Nephron (organoid): ENCODE results near the gene HNRNPA1.

Experiments
- H3K27ac Mint-ChIP-seq, 3 experiments: 2 replicates each; pipeline ENCODE4 v1.8.0; 2020; ENCODE audit warnings: mixed read lengths in 3 of 3, mild to moderate bottlenecking in 2 of 3, moderate library complexity in 1 of 3
- H3K27me3 Mint-ChIP-seq: 2 replicates; pipeline ENCODE4 v1.8.0; 2021; ENCODE audit warnings: low read depth, mild to moderate bottlenecking, moderate library complexity, mixed read lengths
- H3K36me3 Mint-ChIP-seq: 2 replicates; pipeline ENCODE4 v1.8.0; 2020; ENCODE audit warnings: low read depth, mixed read lengths
- H3K4me1 Mint-ChIP-seq: 2 replicates; pipeline ENCODE4 v1.8.0; 2020; ENCODE audit warnings: mixed read lengths
- H3K4me3 Mint-ChIP-seq, 3 experiments: 2 replicates each; pipeline ENCODE4 v1.8.0; 2020; ENCODE audit warnings: mild to moderate bottlenecking in 3 of 3, mixed read lengths in 3 of 3, moderate library complexity in 2 of 3
- H3K9me3 Mint-ChIP-seq: 2 replicates; pipeline ENCODE4 v1.8.0; 2020; ENCODE audit warnings: mixed read lengths
- CTCF ChIP-seq, 3 experiments: fragments of 200-600 bp; sonication (generic); IDR thresholded peaks; one replicate each; pipeline ENCODE4 v1.5.0; 2021; ENCODE audit warnings: antibody characterized with exemption in 3 of 3; ENCODE audit not compliant: unreplicated experiment in 3 of 3

HNRNPA1 gene

GRCh38 chr12:54240971-54241588 lies 39.4 kb upstream of the HNRNPA1 start:
- Mint-ChIP-seq H3K36me3 (peaks cover 60% of the 10 kb centered on the region), H3K4me3 (no peak overlapping the region), H3K4me1 (peaks cover 28% of the 10 kb centered on the region), H3K27me3 (no peaks in the 10 kb centered on the region), H3K27ac (no peak overlapping the region), H3K9me3 (no peaks in the 10 kb centered on the region)
- TF ChIP-seq CTCF (IDR thresholded peaks at IDR 0.05; ENCODE audit: unreplicated experiment in 3 of 3), result no peak

GRCh38 chr12:54246011-54246641 lies 34.4 kb upstream of the HNRNPA1 start:
- Mint-ChIP-seq H3K4me1 (peaks cover 21% of the 10 kb centered on the region), H3K36me3 (peaks cover 54% of the 10 kb centered on the region), H3K4me3 (no peak overlapping the region), H3K27ac (peak overlapping the region; percentile 9 to 51 (median 14)), H3K27me3 (no peaks in the 10 kb centered on the region), H3K9me3 (no peaks in the 10 kb centered on the region)
- no peak for TF ChIP-seq CTCF (IDR thresholded peaks at IDR 0.05; ENCODE audit: unreplicated experiment in 3 of 3)

GRCh38 chr12:54249489-54249888 lies 31.0 kb upstream of the HNRNPA1 start:
- no peak for TF ChIP-seq CTCF (IDR thresholded peaks at IDR 0.05; ENCODE audit: unreplicated experiment in 3 of 3)
- H3K4me3 Mint-ChIP-seq, result peak overlapping the region in 1 of 3 experiments; percentile 15
- H3K27ac Mint-ChIP-seq, result peak overlapping the region; percentile 85 to 94 (median 87)
- peaks cover 66% of the 10 kb centered on the region for H3K36me3 Mint-ChIP-seq
- no peaks in the 10 kb centered on the region for H3K27me3 Mint-ChIP-seq
- peaks cover 27% of the 10 kb centered on the region for H3K4me1 Mint-ChIP-seq
- H3K9me3 Mint-ChIP-seq, result no peaks in the 10 kb centered on the region

GRCh38 chr12:54251667-54252284 lies 28.8 kb upstream of the HNRNPA1 start:
- Mint-ChIP-seq H3K36me3 (peaks cover 68% of the 10 kb centered on the region), H3K4me3 (no peak overlapping the region), H3K9me3 (no peaks in the 10 kb centered on the region), H3K27ac (peak overlapping the region; percentile 72 to 77 (median 73)), H3K4me1 (peaks cover 29% of the 10 kb centered on the region), H3K27me3 (no peaks in the 10 kb centered on the region)
- peak; percentile 51 to 69 (median 56) for TF ChIP-seq CTCF (IDR thresholded peaks at IDR 0.05; ENCODE audit: unreplicated experiment in 3 of 3)

- no peak for TF ChIP-seq CTCF (IDR thresholded peaks at IDR 0.05; ENCODE audit: unreplicated experiment in 3 of 3)
- no peak overlapping the region for H3K4me3 Mint-ChIP-seq
- H3K9me3 Mint-ChIP-seq, result no peaks in the 10 kb centered on the region
- peaks cover 63% of the 10 kb centered on the region for H3K36me3 Mint-ChIP-seq
- H3K27ac Mint-ChIP-seq, result no peak overlapping the region
- H3K4me1 Mint-ChIP-seq, result peaks cover 40% of the 10 kb centered on the region
- H3K27me3 Mint-ChIP-seq, result no peaks in the 10 kb centered on the region
These were observed 27.3 kb upstream of the HNRNPA1 start for GRCh38 chr12:54253240-54253639.
